Activated T-helper 1 cell treated with anti-CD3 and anti-CD28 coated beads, Interleukin-2, amount 50 U/mL, for 16 hours (primary cell): ENCODE measurements around the gene OLFML2A.
"Not testable (repeated sequence)": the region's sequence is repeated elsewhere in the genome, so short reads cannot be mapped to it uniquely, and the experiment has no call there.

Experiments
- DNase-seq, 2 donors: peaks; one replicate each; pipeline ENCODE4 v3.0.0-alpha.2; 2020; ENCODE audit warnings: low read depth in 1 of 2, low spot score in 1 of 2

OLFML2A gene

GRCh38 chr9:124760719-124761118, 16.2 kb upstream of the OLFML2A start:
- no peak for DNase-seq

- no peak for DNase-seq
These were observed 15.7 kb upstream of the OLFML2A start for GRCh38 chr9:124761196-124761595.

GRCh38 chr9:124761710-124762109, 15.2 kb upstream of the OLFML2A start:
- DNase-seq: no peak

GRCh38 chr9:124762633-124763032, 14.3 kb upstream of the OLFML2A start:
- no peak for DNase-seq

GRCh38 chr9:124764774-124765438, 12.0 kb upstream of the OLFML2A start:
- DNase-seq: no peak

- DNase-seq: no peak
These were observed 11.5 kb upstream of the OLFML2A start for GRCh38 chr9:124765439-124765835.

- no peak for DNase-seq
These were observed 10.6 kb upstream of the OLFML2A start for GRCh38 chr9:124766326-124766725.

GRCh38 chr9:124766815-124767554, 9.9 kb upstream of the OLFML2A start:
- DNase-seq: no peak

- DNase-seq: no peak
These were observed 9.1 kb upstream of the OLFML2A start for GRCh38 chr9:124767821-124768220.

- DNase-seq: no peak
These were observed 8.6 kb upstream of the OLFML2A start for GRCh38 chr9:124768334-124768733.

- no peak for DNase-seq
These were observed 8.0 kb upstream of the OLFML2A start for GRCh38 chr9:124768750-124769548.

- DNase-seq: no peak
These were observed 7.2 kb upstream of the OLFML2A start for GRCh38 chr9:124769549-124770358.

GRCh38 chr9:124770359-124771020, 6.4 kb upstream of the OLFML2A start:
- no peak for DNase-seq

- DNase-seq: peak; percentile 85 to 89
These were observed 5.7 kb upstream of the OLFML2A start, which contains the start of gene NR6A1 for GRCh38 chr9:124771021-124771866. Gene NR6A1, minus strand, starts transcription at chr9:124771311.

GRCh38 chr9:124771867-124772679, 4.9 kb upstream of the OLFML2A start:
- no peak for DNase-seq

- DNase-seq: not testable (repeated sequence)
These were observed 4.1 kb upstream of the OLFML2A start for GRCh38 chr9:124772877-124773276.

GRCh38 chr9:124773473-124774128, 3.3 kb upstream of the OLFML2A start:
- no peak for DNase-seq
